Measurements from ENCODE around the gene SLC8A1.

The SLC8A1 gene

GRCh38 chr2:40115894-40116293 lies 336.0 kb downstream of the SLC8A1 start:
- TF ChIP-seq ZC3H10 (CRISPR knock-in tag; IDR thresholded peaks at IDR 0.05) (no peak), POU6F1 (CRISPR knock-in tag; IDR thresholded peaks at IDR 0.05; ENCODE audit: borderline replicate concordance, low read depth) (no peak), PPARA (CRISPR knock-in tag; IDR thresholded peaks at IDR 0.05; ENCODE audit: borderline replicate concordance) (no peak), CSDC2 (CRISPR knock-in tag; IDR thresholded peaks at IDR 0.05) (no peak), ISL1 (CRISPR knock-in tag; IDR thresholded peaks at IDR 0.05) (no peak), TCF4 (CRISPR knock-in tag; IDR thresholded peaks at IDR 0.05; ENCODE audit: borderline replicate concordance) (no peak), BACH2 (CRISPR knock-in tag; IDR thresholded peaks at IDR 0.05; ENCODE audit: borderline replicate concordance) (no peak), ZNF8 (CRISPR knock-in tag; IDR thresholded peaks at IDR 0.05) (no peak), ZFP30 (CRISPR knock-in tag; IDR thresholded peaks at IDR 0.05) (no peak), TOX (CRISPR knock-in tag; IDR thresholded peaks at IDR 0.05; ENCODE audit: borderline replicate concordance) (no peak), GLIS3 (CRISPR knock-in tag; IDR thresholded peaks at IDR 0.05) (no peak), ESRRG (CRISPR knock-in tag; IDR thresholded peaks at IDR 0.05) (no peak), ARNTL (CRISPR knock-in tag; IDR thresholded peaks at IDR 0.05; ENCODE audit: borderline replicate concordance, low read depth) (no peak), CSRNP3 (CRISPR knock-in tag; IDR thresholded peaks at IDR 0.05) (no peak), TSHZ2 (CRISPR knock-in tag; IDR thresholded peaks at IDR 0.05) (no peak), ZNF70 (CRISPR knock-in tag; IDR thresholded peaks at IDR 0.05) (no peak), ZFP3 (CRISPR knock-in tag; IDR thresholded peaks at IDR 0.05) (no peak), SNAI2 (CRISPR knock-in tag; IDR thresholded peaks at IDR 0.05) (no peak), OSR1 (CRISPR knock-in tag; IDR thresholded peaks at IDR 0.05) (no peak)
- TF ChIP-seq, protein P1, sequence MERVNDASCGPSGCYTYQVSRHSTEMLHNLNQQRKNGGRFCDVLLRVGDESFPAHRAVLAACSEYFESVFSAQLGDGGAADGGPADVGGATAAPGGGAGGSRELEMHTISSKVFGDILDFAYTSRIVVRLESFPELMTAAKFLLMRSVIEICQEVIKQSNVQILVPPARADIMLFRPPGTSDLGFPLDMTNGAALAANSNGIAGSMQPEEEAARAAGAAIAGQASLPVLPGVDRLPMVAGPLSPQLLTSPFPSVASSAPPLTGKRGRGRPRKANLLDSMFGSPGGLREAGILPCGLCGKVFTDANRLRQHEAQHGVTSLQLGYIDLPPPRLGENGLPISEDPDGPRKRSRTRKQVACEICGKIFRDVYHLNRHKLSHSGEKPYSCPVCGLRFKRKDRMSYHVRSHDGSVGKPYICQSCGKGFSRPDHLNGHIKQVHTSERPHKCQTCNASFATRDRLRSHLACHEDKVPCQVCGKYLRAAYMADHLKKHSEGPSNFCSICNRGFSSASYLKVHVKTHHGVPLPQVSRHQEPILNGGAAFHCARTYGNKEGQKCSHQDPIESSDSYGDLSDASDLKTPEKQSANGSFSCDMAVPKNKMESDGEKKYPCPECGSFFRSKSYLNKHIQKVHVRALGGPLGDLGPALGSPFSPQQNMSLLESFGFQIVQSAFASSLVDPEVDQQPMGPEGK (CRISPR knock-in tag; IDR thresholded peaks at IDR 0.05; ENCODE audit: borderline replicate concordance): no peak
- no peak for ATAC-seq

- no peak for TF ChIP-seq PPARA (CRISPR knock-in tag; IDR thresholded peaks at IDR 0.05; ENCODE audit: borderline replicate concordance)
- no peak for TF ChIP-seq TSHZ2 (CRISPR knock-in tag; IDR thresholded peaks at IDR 0.05)
- no peak for TF ChIP-seq ZFP3 (CRISPR knock-in tag; IDR thresholded peaks at IDR 0.05)
- no peak for TF ChIP-seq ZNF70 (CRISPR knock-in tag; IDR thresholded peaks at IDR 0.05)
- no peak for TF ChIP-seq ZNF8 (CRISPR knock-in tag; IDR thresholded peaks at IDR 0.05)
- TF ChIP-seq BACH2 (CRISPR knock-in tag; IDR thresholded peaks at IDR 0.05; ENCODE audit: borderline replicate concordance): no peak
- TF ChIP-seq TOX (CRISPR knock-in tag; IDR thresholded peaks at IDR 0.05; ENCODE audit: borderline replicate concordance): no peak
- no peak for TF ChIP-seq ZC3H10 (CRISPR knock-in tag; IDR thresholded peaks at IDR 0.05)
- no peak for ATAC-seq
Measured at GRCh38 chr2:40115348-40115747, 336.5 kb downstream of the SLC8A1 start.

Measured in SK-N-SH treated with all-trans-retinoic acid at 6 μM for 48 hours (cell line).